RPMI7951 (cell line): Measurements from ENCODE around the gene EBI3. TPM values are rescaled to one million over a fixed set of nuclear protein-coding genes. Genes with fewer than 3 reads are reported as not detected.
"Not testable (repeated sequence)": the region's sequence is repeated elsewhere in the genome, so short reads cannot be mapped to it uniquely, and the experiment has no call there.

Source experiments
- DNase-seq: peaks from one replicate; pipeline ENCODE4 v3.0.0-alpha.2; 2012; ENCODE audit warnings: low read depth
- total RNA-seq: library from RNA; depleted of rRNA; stranded (reverse); fragments of >200 nt; shearing (Covaris generic); gene quantifications from 2 replicates; pipeline ENCODE4 v1.2.3, GENCODE V29; 2014; rRNA removed

The EBI3 gene
- 0.39 and 1.1 TPM in 2 replicates for total RNA-seq

DNA sequence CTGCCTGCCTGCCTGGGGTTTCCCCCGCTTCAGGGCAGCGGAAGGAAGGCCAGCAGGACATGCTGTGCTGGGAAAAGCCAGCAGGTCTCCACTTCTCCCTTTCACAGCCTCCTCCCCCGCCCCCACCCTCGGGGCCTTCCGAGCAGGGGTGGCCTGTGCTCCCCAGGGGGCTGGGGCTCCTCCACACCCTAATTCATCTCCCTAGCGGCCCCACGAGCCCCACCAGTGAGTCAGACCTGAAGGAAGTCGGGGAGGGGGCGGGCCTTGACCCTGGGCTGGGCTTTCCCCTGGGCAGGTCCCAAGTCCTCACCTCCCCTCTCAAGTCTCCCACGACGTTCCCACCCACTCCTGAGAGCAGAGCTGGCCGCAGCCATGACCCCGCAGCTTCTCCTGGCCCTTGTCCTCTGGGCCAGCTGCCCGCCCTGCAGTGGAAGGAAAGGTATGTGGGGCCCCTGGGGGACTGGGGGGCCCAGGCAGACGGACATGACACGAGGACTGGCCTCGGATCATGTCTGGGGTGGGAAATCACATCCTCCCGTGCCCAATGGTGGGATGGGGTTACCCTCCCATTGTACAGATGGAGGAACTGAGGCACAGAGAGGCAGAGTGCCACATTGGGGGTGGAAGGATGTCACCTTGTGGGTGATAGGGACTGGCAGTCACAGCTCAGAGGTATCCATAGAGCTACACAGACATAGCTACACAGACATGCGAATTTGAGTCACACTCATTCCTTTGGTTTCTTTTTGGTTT is at the start of gene EBI3:
Gene EBI3, plus strand, starts transcription at position 345 of the 753 bp plus-strand sequence. Its CDS starts 28 bp downstream, at position 373.
- DNase-seq: peak; percentile 56

DNA sequence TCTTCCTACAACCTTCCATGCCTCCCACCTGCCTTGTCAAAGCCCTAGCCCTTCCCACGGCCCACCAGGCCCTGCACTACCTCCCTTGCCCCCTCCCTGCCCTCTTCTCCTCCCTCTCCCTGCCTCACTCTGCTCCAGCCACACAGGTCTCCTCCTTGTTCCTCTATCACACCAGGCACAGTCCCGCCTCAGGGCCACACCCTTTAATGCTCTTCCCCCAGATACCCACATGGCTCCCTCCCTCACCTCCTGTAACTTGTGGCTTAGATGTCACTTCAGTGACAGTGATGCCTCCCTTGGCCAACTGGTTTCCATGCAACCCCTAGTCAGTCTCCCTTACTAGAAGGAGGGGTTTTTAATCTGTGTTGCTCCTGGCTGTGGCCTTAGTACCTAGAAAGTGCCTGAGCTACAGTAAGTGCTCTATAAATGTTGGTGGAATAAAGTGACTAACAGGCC is 48.2 kb upstream of the EBI3 start:
- DNase-seq: no peak

DNA sequence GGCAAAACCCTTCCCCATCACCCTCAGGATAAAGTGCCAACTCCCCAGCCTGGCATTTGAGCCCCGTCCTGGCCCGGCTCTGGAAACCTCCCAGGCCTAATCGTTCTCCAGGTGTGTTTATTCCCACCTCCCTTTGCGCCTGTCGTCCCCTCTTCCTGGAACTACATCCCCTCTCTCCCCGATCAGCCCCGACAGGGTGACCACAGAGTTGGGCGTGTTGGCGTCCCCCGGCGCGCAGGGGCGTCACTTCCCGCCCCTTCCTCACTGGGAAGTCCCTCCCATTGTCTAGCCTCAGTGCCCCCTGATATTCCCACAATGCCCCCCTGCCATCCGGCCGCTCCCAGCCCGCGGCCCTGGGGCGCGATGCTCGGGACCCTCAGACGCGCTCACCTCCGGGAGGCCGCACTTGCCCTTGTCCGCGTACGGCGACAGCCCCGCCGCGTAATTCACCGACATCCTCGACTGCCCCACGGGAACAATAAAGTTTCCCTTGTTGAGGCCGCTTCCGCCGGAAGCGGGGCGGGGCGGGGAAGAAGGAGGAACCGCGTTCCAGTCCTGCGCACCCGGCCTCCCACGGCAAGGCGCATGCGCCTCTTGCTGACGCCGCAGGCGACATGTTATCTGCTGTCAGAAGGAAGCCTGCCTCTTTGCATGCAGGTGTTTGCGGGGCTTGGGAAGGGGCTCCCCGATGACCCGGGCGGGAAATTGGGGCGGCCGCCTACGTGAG is 47.1 kb upstream of the EBI3 start, which contains the start of the genes ANKRD24 and SIRT6:
Gene ANKRD24, plus strand, starts transcription at position 606 of the 727 bp plus-strand sequence. CDS start 3,737 bp downstream, outside the sequence.
Gene SIRT6, minus strand, starts transcription at position 480 of the 727 bp plus-strand sequence. Its CDS starts 24 bp downstream, at position 456.
- peak; percentile 94 for DNase-seq

DNA sequence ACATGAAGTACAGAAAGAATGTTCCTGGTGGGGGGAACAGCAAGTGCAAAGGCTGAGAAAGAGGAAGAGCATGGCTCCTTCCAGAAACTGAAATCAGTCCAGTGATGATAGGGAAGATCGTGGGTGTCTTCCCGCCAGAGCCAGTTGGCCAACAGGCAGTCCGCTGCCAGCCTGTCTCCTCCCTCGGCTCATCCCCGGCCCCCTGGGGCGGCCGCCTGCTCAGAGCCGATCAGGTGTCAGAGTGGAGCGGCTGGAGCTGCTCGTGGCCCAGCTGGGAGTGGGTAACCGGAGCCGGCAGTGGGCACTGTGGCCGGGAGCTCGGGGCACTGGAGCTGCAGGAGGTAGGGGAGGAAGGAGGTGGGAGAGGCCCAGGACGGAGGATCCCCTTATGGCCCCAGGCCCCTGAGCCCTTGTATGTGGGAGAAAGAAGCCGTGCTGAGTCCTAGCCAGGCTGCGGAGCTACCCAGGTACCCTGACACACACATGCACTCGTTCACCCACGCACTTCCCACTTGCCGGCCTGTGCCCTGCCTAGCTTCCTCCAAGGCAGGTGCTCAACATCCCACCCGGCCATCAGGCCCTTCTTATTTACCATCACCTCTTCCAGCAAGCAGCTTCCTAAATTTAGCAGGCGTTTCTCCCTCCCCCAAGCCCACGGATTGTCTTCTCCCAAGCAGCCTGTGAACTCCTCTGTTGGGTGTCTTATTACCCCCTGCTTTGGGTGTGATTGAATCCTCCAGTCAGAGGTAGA is 45.2 kb upstream of the EBI3 start:
- peak; percentile 33 for DNase-seq

DNA sequence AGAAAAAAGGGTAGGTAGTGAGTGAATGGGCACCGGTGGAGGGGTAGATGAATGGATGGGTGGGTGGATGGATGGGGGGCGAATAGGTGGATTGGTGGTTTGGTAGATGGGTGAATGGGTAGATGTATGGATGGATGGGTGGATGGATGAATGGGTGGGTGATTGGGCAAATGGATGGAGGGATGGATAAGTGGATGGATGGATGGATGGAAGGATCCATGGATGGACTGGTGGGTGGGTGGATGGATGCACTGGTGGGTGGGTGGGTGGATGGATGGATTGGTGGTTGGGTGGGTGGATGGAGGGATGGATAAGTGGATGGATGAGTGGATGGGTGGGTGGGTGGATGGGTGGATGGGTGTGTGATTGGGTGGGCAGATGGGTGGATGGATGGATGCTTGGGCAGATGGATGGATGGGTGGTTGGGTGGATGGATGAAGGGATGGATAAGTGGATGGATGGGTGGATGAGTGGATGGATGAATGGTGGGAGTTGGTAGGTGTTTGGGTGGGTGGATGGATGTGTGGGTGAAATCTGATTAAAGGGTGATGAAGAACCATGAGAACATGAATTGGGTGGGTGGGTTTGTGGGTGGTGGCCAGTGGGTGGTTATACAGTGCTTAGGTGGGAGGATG is 44.5 kb upstream of the EBI3 start:
- DNase-seq: no peak

DNA sequence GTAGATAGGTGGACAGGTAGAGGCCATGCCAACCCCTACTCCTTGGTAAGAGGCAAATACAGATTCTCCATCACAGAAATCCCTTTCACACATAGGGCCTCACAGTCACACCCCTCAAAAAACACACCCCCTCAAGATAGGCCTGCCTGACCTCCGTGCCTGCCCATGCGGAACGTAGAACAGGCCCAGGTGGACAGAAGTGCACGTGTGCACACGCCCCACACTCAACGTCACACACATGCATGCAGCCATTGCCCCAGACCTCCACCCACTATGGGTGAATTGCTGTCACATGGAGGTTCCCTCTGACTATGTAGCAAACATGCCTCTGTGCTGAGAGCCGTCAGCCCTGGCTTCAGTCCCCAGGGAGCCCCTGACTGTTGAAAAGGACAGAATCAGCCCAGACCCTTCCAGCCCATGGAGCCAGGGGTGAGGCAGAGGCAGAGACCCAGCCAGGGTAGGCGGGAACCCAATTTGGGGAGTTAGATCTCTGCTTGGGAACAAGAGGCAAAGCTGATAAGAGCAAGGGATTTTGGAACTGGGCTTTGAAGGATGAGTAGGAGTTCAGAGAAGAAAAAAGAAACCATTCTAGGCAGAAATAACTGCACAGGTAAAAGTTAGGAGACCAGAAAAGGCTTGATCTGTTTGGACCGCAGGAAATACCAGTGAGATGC is 43.8 kb upstream of the EBI3 start:
- DNase-seq: no peak

DNA sequence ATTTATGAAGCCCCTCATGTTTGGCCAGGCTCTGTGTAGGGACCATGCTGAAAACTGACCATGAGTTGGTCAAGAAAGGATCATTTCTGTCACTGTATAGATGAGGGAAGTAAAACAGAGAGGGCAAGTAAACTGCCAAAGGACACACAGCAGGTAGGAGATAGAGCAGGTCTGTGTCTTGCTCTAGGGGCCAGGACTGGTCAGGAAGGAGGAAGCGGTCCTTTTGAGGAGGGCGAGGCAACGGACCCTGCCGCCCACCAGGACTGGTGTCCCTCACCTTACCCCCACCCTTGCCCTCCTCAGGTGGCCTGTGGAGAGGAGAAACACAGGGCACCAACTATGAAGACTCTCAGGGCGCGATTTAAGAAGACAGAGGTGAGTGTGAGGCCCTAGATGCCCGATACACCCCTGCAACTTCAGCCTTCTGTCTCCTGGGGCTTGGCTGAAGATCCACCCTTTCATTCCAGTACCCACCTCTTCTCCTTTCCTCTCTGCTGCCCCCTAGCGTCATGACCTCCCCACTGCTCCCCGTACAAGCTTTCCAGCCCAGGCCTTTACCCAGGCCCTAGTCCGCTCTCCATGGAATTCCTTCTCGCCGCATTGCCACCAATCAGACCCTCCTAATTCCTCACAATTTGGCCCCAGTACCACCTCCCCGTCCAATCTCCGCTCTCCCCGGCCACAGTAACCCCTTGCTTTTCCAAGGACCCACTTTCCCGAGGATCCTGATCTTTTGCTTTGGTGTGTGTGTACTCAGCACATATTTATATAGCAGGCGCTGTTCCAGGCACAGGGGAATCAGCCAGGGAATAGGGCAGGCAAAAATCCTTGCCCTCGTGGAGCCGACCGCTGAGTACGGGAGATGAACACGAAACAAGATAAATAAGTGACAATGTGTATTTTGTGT is 43.0 kb upstream of the EBI3 start:
- peak; percentile 64 for DNase-seq

DNA sequence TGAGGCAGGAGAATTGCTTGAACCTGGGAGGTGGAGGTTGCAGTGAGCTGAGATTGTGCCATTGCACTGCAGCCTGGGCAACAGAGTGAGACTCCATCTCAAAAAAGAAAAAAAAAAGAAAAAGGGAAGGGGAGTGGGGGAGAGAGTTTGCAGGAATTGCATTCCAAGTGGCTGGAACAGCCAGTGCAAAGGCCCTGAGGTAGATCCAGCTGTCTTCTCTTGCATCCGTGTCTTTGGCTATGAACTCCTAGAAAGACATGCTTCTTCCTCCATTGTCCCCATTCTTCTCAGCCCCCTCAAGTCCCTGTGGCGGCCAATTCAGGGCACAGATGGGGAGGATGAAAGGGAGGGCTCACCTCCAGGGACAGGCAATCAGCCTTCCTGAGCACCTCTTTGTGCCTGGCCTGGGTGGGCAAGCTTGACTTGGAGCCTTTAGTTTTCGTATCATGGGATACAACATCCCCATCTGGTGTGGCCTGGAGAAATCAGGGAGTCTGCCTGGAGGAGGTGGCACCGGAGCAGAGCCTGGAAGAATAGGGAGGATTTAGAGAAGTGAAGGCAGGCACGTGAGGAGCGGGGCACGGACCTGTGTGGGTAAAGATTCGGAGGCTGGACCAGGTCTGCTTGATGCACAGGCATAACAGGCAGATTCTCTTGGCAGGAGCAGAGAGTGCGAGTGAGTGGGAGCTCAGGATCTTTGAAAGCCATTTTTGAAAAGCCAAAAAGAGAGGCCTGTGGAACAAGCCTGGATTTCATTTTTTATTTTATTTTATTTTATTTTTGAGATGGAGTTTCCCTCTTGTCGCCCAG is 41.8 kb upstream of the EBI3 start:
- DNase-seq: no peak

DNA sequence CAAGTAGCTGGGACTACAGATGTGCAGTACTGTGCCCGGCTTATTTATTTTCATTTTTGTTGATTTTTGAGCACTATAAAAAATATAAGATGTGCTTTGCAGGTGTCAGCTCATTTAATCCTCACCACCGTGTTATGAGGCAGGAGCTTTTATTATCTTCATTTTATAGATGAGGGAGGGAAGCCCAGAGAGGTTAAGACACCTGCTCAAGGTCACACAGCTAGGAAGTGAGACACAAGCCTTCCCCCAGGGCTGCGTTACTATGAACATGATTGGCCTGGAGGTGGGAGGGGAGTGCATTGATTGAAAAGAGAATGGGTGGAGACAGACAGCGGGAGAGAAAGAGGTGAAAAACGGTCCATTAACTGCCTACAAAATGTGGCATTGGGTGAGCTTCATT is 39.7 kb upstream of the EBI3 start:
- no peak for DNase-seq

DNA sequence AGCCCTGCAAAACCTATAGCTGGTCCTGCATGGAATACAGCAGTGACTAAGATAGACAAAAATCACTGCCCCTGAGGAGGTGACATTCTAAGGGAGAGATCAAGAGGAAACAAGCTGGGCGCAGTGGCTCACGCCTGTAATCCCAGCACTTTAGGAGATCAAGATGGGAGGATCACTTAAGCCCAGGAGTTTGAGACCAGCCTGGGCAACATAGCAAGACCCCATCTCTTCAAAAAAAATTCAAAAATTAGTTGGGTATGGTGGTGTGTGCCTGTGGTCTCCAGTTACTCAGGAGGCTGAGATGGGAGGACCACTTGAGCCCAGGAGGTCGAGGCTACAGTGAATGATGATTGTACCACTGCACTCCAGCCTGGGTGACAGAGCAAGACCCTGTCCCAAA is 36.8 kb upstream of the EBI3 start:
- DNase-seq: not testable (repeated sequence)

DNA sequence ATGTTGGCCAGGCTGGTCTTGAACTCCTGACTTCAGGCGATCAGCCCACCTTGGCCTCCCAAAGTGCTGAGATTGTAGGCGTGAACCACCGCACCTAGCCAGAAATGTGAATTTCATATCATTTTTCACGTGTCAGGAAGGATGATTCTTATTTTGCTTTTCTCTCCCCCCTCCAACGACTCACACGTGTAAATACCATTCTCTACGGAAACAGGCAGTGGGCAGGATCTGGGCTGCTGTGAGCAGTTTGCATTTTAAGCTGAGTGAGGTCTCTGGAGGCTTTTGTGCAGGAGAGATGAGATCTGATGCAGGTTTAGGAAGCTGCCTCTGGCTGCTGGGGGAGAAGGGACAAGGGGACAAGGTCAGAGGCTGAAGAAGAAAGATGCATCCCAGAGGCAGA is 35.0 kb upstream of the EBI3 start:
- no peak for DNase-seq

DNA sequence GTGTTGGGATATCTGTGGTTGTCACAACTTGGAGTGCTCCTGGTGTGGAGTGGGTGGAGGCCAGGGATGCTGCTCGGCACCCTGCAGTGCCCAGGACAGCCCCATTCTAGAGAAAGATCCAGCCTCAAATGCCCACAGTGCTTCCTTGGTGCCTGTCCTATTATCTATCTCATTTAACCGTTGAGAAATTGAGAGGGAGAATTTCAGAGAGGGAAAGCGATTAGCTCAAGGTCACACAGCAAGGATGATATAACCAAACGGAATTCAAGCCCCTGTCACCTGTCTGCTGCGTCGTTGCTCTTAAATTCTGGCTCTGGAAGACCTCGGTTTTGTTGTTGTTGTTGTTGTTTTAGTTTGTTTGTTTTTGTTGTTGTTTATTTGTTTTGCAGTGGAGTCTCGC is 33.3 kb upstream of the EBI3 start:
- DNase-seq: no peak

DNA sequence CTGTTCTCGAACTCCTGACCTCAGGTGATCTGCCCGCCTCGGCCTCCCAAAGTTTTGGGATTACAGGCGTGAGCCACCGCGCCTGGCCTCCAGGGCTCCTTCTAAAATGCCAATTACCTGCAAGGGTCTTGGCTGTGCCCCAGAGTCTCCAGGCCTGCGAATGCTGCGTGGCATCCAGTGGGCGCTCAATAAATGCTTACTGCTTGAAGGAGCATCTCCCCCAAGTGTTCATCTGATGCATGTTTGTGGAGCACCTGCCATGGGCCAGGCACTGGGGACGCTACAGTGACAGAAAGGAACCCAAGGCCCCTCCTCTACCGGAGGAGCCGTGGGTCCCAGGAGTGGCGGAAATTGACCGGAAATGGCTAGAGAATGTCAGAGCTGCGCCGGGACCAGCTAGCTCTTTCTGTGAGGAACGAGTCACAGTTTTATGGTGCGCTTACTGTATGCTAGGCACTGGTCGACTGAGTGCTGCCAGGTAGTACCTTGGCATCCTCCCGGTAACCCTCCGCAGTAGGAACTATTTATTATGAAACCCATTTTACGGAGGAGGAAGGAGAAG is 32.7 kb upstream of the EBI3 start:
- DNase-seq: no peak

DNA sequence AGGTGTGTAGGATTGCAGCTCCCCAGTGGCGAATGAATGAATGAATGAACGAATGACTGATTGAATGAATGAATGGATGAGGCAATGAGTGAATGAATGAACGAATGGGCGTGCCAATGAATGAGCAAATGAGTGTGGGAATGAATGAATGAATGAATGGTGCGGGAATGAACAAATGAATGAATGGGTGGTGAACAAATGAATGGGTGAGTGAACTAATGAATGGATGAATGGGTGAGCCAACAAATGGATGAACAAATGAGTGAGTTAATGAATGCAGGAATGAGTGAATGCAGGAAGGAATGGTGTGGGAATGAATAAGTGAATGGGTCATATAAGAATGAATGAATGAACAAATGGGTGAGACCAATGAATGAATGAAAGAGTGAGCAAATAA is 32.1 kb upstream of the EBI3 start:
- DNase-seq: no peak

DNA sequence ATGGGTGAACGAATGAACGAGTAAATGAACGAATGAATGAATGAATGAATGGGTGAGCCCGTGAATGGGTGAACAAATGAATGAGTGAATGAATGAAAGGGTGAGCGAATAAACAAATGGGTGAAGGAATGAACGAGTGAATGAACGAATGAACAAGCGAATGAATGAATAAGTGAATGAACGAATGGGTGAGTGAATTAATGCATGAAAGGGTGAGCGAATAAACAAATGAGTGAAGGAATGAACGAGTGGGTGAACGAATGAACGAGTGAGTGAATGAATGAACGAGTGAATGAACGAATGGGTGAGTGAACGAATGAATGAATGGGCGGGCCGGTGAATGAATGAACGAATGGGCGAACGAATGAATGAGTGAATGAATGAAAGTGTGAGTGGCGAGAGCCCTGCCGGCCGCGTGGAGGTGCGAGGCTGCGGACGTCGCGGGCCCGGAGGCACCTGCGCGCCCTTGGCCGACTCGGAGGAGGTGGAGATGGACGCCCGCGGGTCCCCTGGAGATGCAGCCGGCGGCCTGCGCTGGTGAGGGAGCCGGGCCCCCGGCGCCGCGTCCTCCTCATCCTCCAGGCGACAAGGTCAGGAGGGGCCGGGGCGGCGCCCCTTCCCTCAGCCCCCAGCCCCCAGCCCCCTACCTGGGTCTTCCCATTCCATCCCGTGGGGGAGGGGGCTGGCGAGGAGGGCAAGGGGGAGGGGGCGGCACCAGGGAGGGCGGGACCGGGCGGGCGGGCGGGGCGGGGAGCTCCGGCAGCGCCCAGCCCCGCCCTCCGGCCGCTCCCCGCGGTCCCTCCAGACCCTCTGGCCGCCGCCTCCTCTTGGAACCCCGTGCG is 31.5 kb upstream of the EBI3 start:
- peak; percentile 11 for DNase-seq

DNA sequence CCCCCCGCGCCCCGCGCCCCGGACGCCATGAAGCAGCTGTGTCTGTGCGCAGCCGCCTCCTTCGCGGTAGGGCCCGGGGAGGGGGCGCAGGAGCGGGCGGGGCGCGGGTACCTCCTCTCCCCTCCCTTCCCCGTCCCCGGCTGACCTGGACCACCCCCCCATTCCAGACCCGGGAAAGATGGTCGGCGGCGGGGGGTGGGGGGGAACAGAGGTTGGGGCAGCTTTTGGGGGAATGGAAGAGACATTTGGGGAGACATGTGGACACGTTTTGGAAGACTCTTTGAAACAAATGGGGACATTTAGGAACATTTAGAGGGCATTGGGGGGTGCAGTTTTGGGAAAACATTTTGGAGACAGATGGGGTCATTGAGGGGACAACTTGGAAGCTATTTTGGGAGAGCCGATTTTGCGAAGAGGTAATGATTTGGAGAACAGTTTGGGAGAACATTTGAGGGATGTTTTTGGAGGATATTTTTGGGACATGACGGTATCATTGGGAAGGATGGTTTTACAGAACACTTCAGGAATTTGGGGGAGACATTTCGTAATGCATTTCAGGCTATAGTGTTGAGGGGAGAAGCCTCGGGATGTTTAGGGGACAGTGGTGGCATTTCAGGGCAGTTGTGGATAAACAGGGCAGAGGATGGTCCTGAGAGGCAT is 30.7 kb upstream of the EBI3 start:
- no peak for DNase-seq

DNA sequence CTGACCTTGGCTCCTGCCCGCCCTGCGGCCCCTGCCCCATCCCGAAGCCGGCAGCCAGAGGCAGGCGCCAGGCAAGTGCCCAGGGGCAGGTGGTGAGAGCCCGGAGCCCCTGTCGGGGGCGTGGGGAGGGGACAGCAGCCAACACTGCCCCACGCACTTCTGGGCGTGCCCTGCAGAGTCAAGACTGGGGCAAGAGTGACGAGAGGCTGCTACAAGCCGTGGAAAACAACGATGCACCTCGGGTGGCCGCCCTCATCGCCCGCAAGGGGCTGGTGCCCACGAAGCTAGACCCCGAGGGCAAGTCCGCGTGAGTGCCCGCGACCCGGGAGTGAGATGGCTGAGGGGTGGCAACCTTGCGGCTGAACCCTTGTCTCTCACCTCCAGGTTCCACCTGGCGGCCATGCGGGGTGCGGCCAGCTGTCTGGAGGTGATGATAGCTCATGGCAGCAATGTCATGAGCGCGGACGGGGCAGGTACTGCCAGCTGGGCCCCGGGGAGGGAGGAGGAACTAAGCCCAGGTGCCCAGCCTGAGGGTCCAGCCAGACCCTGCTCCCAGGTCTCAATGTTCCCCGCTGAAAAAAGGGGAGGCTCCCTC is 29.5 kb upstream of the EBI3 start:
- no peak for DNase-seq
